Esophagus squamous epithelium (tissue), 4 donors: Measurements from ENCODE around the gene ASPN.

ENCODE experiments used
- CTCF ChIP-seq, 6 experiments: fragments of 450-650 bp in 4 of 6; fragments of 200-600 bp in 2 of 6; sonication (generic) in 2 of 6; IDR thresholded peaks; one replicate each; pipeline ENCODE4 v1.5.1; 2016 to 2019; ENCODE audit warnings: antibody characterized with exemption in 6 of 6, mild to moderate bottlenecking in 4 of 6, moderate library complexity in 4 of 6
- POLR2A ChIP-seq, 4 donors: fragments of 450-650 bp; IDR thresholded peaks; one replicate each; pipeline ENCODE4 v1.6.1; 2017; ENCODE audit warnings: antibody characterized with exemption in 4 of 4, mild to moderate bottlenecking in 4 of 4, moderate library complexity in 3 of 4

GRCh38 chr9:92476962-92477361, 5.3 kb downstream of the ASPN start:
- TF ChIP-seq CTCF (IDR thresholded peaks at IDR 0.05): no peak
- no peak for TF ChIP-seq POLR2A (IDR thresholded peaks at IDR 0.05)
